ENCODE results near the gene LDHAL6A. TPM values are rescaled to one million over a fixed set of nuclear protein-coding genes. Genes with fewer than 3 reads are reported as not detected.

Gene LDHAL6A
- polyA plus RNA-seq, 2 donors = not detected

Other genes starting within 250 kb of the LDHAL6A start
- gene SAA4, start 219.1 kb upstream of the LDHAL6A start, polyA plus RNA-seq = not detected
- gene SAA2, start 207.2 kb upstream of the LDHAL6A start, polyA plus RNA-seq = 1 to 10 TPM; 2.4 TPM
- 10 to 100 TPM; 10.8 to 15.7 TPM for gene SAA1, start 189.6 kb upstream of the LDHAL6A start, polyA plus RNA-seq
- 1 to 10 TPM; 6.6 to 6.9 TPM for gene HPS5, start 133.7 kb upstream of the LDHAL6A start, polyA plus RNA-seq
- 10 to 100 TPM; 13.1 to 23.3 TPM for gene GTF2H1, start 133.3 kb upstream of the LDHAL6A start, polyA plus RNA-seq
- gene LDHA, start 61.3 kb upstream of the LDHAL6A start, polyA plus RNA-seq = 100 to 1,000 TPM; 269 to 530 TPM
- under 1 TPM; 0.24 to 0.29 TPM for gene LDHC, start 43.5 kb upstream of the LDHAL6A start, polyA plus RNA-seq
- gene TSG101, start 71.1 kb downstream of the LDHAL6A start, polyA plus RNA-seq = 10 to 100 TPM; 41.9 to 60.0 TPM
- gene UEVLD, start 132.9 kb downstream of the LDHAL6A start, polyA plus RNA-seq = 1 to 10 TPM; 4.7 to 9.0 TPM
- gene MISFA, start 143.9 kb downstream of the LDHAL6A start, polyA plus RNA-seq = 1 to 10 TPM in 1 of 2 donors, under 1 TPM in 1; 0.62 to 1.4 TPM
- 1 to 10 TPM; 3.2 to 5.8 TPM for gene SPTY2D1, start 178.5 kb downstream of the LDHAL6A start, polyA plus RNA-seq
- gene TMEM86A, start 242.9 kb downstream of the LDHAL6A start, polyA plus RNA-seq = 1 to 10 TPM in 1 of 2 donors, under 1 TPM in 1; 0.78 to 5.5 TPM

All from esophagus (tissue), 2 donors.